Subcutaneous adipose tissue (tissue), 4 donors: ENCODE measurements around the gene NPAT. TPM values are rescaled to one million over a fixed set of nuclear protein-coding genes. Genes with fewer than 3 reads are reported as not detected.

Experiments
- total RNA-seq, 4 donors: library from RNA; depleted of rRNA; stranded (reverse); fragments of >200 nt; gene quantifications; one replicate each; pipeline ENCODE4 v1.1.0, GENCODE V29; 2016
- TF ChIP-seq, protein P1 (sequence below): fragments of 450-650 bp; IDR thresholded peaks from one replicate; pipeline ENCODE4 v1.5.1; 2016; ENCODE audit warnings: low read depth, mild to moderate bottlenecking, control low read depth, antibody characterized with exemption, moderate library complexity

Gene NPAT
- total RNA-seq, 4 donors from 2014 or later: 16.1 to 22.8 (median 20.6) TPM

DNA sequence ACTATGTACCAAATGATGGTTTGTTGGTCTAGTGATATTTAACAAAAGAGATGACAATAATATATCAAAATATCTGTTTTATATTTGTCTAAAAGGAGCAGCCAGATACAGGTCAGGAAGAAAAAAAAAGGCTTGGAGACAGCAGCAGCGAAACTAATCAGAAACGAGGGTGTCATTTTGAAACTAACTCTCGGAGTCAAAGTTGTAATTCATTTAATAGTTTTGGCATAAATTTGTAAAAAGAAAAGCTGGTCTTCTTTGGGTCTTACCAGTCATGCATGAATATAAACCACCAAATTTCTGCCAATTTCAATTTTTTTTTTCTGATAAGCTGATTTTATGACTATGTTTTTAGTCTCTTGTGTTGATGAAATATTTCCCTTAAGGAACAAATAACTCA lies 25.5 kb downstream of the NPAT start:
- TF ChIP-seq, protein P1, sequence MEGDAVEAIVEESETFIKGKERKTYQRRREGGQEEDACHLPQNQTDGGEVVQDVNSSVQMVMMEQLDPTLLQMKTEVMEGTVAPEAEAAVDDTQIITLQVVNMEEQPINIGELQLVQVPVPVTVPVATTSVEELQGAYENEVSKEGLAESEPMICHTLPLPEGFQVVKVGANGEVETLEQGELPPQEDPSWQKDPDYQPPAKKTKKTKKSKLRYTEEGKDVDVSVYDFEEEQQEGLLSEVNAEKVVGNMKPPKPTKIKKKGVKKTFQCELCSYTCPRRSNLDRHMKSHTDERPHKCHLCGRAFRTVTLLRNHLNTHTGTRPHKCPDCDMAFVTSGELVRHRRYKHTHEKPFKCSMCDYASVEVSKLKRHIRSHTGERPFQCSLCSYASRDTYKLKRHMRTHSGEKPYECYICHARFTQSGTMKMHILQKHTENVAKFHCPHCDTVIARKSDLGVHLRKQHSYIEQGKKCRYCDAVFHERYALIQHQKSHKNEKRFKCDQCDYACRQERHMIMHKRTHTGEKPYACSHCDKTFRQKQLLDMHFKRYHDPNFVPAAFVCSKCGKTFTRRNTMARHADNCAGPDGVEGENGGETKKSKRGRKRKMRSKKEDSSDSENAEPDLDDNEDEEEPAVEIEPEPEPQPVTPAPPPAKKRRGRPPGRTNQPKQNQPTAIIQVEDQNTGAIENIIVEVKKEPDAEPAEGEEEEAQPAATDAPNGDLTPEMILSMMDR: no peak

DNA sequence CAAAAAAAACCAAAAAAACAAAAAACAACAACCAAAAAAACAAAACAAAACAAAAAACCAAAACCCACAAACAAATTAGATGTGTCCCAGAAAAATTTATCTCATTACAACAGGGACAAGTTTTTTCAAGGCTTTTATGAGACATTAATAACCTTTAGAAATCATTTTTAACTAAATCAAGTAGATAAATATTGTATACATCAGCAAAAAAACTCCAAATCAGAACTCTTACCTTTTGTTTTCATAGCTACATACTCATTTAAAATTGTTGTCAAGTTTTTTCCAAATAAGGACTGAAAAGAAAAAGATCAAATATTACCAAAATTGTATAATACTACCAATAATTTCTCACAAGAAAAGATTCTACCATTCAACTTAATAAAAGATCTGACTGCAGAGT lies 28.7 kb downstream of the NPAT start:
- TF ChIP-seq, protein P1: no peak

DNA sequence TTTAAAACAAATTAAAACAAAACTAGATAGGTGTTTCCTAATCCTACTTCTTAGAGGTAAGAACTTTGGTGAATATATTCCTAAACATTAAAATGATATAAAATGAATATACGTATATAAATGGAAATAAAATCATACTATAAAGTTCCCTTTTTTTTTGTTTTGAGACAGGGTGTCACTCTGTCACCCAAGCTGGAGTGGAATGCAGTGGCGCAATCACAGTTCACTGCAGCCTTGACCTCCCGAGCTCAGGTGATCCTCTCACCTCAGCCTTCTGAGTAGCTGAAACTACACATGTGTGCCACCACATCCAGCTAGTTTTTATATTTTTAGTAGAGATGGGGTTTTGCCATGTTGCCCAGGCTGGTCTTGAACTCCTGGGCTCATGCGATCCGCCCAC lies 44.9 kb downstream of the NPAT start:
- TF ChIP-seq, protein P1: no peak

DNA sequence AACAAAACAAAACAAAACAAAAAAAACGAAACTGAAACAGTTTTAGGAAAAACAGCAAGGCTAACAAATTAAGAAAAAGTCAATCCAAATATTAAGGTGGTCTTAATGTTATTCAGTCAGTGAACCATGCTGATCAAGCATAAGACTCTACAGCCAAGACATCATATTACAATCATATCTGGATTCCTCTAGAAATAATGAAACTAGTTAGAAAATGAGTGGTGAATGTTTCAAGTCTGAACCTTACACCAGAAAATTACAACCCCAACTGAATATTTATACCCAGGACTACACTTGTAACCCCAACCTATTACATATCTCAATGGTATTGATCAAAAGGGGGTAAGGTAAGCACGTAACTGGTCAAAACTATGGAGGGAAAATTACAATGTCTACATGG lies 52.3 kb downstream of the NPAT start:
- TF ChIP-seq, protein P1: no peak

DNA sequence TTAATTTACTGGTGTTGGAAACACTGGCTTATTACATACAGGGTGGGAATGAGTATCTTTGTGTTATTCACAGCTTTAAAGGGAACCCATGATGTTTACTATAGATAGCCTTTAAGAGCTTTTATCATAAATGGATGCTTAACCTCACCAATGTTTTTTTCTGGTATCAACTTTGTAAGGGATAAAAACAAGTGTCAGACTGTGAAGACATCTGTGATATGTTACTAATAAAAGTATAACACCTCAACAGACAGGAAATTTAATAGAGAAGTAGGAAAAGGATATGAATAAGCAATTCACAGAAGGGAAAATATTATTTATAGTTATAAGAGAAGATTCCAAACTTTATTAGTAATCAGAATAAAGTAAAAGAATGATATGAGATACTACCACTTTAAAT lies 54.8 kb downstream of the NPAT start:
- TF ChIP-seq, protein P1: no peak

DNA sequence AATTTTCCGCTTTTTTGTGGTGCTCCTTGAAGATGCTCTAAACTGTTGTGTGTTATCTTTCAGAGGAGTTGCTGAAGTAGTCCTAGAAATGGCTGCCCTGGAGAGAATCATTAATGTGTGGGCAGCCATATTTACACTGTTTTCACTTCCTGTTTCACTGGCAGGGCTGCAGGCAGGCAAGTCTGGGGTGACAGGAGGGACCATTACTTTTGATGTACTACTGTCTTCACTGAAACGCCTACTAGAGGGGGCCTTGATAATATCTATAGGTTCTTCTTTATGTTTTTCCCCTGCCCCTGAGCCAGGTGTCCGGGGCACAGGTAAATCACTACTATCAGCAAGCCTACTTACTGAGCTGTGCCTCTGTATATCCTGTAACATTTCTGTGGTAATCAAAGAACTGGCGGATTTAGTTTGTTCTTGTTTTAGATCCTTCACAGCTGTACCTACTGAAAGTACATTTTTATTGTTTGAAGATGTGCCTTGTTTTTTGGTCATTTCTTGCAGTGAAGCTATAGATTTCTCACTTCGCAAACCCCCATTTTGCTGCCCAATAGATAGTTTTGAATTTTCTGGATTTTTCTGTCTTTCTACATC lies 61.4 kb downstream of the NPAT start:
- TF ChIP-seq, protein P1: no peak

DNA sequence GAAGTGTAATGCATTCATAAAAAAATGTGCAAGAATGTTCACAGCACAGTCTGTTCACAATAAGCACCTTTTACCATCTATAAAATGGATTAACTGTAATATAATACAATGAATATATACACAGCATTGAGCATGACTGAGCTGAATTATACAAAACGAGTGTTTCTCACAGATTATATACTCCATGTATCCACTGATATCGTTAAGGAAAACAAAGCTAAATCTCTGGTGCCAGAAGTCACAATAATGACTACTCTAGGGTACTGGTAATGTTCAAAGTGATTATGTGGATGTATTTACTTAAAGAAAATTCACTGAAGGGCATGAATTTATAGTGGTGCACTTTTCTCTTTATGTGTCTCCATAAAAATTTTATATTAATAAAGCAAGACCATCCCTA lies 67.8 kb downstream of the NPAT start:
- TF ChIP-seq, protein P1: no peak
